Measurements from ENCODE around the gene SRL.

Gene SRL

DNA sequence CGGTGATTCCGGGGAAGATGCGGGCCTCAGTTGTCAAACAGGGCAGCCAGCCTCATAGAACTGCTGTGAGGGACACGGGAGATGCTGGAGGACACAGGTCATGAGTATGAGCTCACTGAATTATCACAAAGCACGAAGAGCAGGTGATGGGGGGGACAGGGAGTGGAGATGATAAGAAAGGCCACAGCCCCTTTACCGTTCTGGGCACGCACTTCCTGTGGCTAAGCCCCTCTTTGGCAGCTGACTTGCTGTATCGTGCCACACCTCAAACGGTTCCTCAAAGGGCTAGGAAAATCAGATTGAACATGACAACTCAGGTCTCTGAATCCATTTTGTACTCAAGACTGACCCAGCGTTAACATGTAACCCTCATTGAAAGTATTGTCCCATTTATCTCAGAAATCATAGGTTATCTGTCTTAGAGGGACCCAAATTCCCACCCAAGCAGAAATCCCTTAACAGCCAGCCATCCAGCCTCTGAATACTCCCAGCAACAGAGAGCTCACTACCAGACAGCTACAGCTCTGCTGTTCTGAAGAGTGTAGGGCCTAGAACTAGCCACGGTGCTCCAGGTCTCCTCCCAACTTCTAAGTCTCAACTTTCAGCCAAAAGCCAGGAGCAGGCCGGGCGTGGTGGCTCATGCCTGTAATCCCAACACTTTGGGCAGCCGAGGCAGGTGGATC, 5.0 kb upstream of the SRL start:
- TF ChIP-seq GATA3 (IDR thresholded peaks at IDR 0.05; ENCODE audit: low read depth, low read length) (no peak), GATA2 (IDR thresholded peaks at IDR 0.05; ENCODE audit: low read depth, low read length) (no peak)

DNA sequence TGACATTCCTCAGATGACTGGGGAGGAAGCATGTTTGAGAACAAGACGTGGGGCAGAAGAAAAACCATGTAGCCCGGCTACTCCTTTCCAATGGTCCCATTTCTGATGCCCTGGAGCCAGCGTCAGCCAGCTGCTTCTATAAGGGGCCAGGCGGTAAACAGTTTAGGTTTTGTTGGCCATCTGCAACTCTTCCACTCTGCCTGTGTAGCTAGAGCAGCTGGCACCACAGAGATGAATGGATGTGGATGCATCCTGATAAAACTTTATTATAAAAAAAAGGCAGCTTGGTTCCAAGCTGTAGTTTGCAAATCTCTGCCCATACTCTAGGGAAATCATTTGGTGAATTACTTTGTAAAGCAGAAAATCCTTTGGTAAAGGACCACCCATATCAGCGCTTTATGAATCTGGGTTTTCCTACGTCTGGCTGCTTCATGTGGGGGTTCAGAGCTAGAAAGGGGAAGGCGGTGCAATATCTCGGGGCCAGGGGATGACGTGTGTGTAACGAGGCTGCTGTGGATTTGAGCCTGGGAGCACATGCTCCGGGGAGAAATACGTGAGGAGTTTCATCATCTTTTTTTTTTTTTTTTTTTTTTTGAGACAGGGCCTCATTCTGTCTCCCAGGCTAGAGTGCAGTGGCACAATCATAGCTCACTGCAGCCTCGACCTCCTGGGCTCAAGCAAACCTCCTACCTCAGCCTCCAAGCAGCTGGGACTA, 3.4 kb upstream of the SRL start:
- TF ChIP-seq GATA2 (IDR thresholded peaks at IDR 0.05; ENCODE audit: low read depth, low read length), result no peak
- no peak for TF ChIP-seq GATA3 (IDR thresholded peaks at IDR 0.05; ENCODE audit: low read depth, low read length)

DNA sequence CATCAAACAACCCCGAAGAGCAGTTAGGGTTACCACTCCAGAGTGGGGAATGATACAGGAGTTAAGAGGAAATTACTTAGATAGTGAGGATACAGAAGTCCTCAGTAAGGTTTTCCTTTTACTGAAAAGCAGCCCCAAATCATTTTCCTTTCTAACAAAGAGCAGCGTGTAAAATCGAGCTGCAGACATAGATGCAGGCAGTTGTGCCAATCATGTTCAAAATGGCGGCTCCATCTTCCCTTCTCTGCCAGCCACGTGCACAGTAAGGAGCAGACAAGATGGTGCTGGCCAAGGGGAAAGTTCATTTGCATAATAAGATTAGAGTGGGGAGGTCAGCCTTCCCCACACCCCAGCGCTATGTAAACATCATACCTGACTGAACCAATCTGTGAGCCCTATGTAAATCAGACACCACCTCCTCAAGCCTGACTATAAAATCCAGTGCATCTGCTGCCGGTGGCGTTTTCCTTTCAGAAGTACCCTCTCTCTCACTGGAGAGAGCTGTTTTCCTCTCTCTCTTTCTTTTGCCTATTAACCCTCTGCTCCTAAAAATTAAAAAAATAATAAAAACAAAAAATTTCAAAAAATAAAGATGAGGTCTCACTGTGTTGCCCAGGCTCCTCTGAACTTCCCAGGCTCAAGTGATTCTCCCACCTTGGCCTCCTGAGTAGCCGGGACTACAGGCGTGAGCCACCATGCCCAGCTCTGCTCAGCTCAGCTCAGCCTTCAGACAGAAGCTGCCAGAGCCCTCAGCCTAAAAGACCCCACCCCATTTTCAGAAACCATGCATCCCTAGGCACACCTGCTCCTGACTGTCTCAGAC, 2.6 kb upstream of the SRL start:
- no peak for TF ChIP-seq GATA3 (IDR thresholded peaks at IDR 0.05; ENCODE audit: low read depth, low read length)
- no peak for TF ChIP-seq GATA2 (IDR thresholded peaks at IDR 0.05; ENCODE audit: low read depth, low read length)

DNA sequence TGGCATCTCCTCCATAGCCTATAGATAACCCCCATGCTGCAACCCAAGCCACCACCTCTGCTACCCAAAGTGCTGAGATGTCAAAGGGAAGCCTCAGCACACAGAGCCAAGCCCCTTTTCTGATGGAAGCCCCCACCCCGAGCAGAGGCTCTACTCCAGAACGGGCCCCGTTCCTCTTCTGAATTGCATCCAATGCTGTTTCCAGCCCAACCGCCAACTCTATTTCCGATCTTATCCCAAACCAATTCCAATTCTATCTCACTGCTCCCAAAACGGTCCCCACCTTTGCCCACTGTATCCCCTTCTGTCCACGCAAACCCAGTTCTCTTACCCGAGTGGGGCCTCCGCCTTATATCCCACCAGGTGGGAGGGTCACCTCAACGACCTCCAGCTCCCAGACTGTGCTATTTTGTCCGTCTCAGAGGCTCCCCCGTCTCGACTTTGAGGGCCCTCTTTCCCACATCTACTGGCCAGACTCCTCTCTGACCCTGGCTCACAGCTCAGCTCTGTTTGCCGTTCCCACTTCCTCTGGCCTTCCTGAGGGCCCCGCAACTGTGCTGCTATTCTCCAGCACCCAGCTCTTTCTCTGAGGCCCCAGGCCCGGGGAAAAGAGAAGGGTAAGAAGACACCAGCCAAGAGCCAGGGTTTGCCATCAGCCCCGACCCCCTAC, 487 bp downstream of the SRL start:
- TF ChIP-seq GATA3 (IDR thresholded peaks at IDR 0.05; ENCODE audit: low read depth, low read length) (no peak), GATA2 (IDR thresholded peaks at IDR 0.05; ENCODE audit: low read depth, low read length) (no peak)

DNA sequence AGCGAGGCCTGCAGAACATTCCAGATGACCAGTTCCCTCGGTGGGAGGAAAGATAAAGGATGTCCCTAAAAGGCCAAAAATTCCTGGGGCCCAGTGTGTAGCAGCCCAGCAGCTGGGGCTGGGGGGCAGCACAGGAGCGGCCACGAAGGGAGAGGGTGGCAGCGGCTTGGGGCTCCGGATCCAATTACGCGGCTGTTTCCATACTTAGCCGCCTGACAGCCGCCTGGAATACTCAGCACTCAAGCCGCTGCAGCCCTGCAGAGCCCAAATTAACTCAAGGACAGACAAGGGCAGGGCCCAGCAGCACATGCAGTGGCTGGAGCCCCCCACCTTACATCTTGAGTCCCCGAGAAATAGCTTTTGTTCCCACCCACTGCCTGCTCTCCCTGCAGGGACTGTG, 1.3 kb downstream of the SRL start:
- no peak for TF ChIP-seq GATA3 (IDR thresholded peaks at IDR 0.05; ENCODE audit: low read depth, low read length)
- TF ChIP-seq GATA2 (IDR thresholded peaks at IDR 0.05; ENCODE audit: low read depth, low read length), result no peak

DNA sequence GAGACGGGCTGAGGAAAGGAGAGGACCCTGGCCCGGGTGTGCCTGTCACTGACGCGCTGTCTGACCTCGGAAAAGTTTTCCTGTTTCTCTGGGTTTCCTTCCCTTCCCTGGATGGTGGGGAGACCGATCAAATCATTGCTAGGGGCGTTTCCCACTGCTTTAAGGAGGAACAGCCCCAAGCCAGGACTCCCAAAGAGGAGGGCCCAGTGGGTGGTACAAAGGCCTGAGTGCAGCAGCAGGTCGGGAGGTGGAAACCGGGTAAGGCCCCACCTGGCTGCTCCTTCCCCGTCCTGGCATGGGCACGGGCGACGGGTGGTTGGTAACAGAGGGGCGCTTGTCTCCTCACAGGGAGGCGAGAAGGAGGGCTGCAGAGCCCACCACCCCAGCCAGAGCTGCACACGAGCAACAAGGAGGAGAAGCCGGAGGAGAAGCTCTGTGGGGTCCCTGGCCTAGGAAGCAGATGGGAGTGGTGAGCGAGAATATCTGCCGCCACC, 2.2 kb downstream of the SRL start:
- no peak for TF ChIP-seq GATA2 (IDR thresholded peaks at IDR 0.05; ENCODE audit: low read depth, low read length)
- TF ChIP-seq GATA3 (IDR thresholded peaks at IDR 0.05; ENCODE audit: low read depth, low read length), result no peak

DNA sequence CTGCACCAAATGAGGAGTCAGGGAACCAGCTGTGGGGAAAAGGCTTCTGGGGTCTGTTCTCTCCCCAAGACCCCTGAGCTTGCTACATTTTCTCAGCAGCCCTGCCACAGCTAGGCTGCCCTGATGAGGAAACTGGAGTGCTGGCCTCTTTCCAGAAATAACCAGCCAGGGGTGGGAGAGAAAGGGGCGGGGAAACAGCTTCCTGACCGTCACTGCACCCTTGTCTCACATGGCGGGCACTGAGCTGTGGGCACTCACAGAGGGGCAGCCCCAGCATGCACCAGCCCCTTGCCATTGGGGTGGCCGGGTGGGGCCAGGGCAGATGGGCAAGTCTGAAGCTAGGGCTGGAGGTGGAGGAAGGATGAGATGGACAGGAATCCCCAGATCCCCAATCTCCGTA, 2.9 kb downstream of the SRL start:
- TF ChIP-seq GATA2 (IDR thresholded peaks at IDR 0.05; ENCODE audit: low read depth, low read length) (no peak), GATA3 (IDR thresholded peaks at IDR 0.05; ENCODE audit: low read depth, low read length) (no peak)

DNA sequence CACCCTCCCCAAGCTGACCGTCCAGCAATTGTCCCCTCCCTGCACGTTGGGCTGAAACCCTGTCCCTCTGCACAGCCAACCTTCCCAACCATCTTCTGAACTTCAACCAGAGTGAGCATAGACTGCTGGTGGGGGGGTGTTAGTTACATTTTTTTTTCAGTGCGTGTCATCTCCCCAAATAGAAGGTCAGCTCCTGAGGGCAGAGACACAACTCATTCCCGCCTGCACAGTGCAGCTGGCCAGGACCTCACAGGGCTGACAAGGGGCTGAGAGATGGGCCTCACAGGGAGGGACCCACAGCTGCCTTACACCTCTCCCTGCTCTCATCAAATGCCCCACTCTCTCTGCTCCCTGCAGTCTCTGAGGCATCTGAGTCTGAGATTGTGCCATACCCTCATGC, 8.4 kb downstream of the SRL start:
- no peak for TF ChIP-seq GATA3 (IDR thresholded peaks at IDR 0.05; ENCODE audit: low read depth, low read length)
- TF ChIP-seq GATA2 (IDR thresholded peaks at IDR 0.05; ENCODE audit: low read depth, low read length), result no peak

DNA sequence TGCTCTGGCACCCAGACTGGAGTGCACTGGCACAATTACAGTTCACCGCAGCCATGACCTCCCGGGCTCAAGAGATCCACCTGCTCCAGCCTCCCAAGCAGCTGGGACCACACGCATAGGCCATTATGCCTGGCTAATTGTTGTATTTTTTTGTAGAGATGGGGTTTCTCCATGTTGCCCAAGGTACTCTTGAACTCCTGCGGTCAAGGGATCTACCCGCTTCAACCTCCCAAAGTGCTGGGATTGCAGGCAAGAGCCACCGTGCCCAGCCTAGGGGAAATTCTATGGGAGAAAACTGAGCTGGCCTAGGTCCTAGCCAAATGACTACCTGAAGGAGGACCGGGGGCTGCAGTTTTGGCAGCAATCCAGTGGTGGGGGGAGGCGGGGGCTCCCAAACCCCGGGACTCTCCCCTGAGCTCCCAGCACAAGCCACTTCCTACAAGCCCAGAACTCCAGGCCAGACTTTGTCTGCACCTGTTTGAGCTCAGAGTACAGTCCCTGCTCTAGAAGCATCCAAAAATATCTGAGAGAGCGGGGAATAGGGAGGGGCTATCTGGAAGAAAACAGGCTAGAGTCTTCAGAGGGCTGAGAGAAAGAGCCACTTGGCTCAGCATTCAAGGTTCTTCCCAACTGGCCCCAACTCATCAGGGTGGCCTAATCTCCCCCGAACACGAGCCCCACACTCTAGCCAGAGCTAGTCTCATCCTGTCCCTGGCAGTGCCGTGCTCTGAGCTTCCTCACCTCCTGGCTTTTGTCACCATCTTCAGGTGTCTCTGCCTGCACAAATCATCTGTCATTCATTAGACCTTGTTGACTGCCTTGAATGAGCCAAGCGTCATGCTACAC, 9.1 kb downstream of the SRL start:
- TF ChIP-seq GATA2 (IDR thresholded peaks at IDR 0.05; ENCODE audit: low read depth, low read length), result no peak
- TF ChIP-seq GATA3 (IDR thresholded peaks at IDR 0.05; ENCODE audit: low read depth, low read length), result no peak

DNA sequence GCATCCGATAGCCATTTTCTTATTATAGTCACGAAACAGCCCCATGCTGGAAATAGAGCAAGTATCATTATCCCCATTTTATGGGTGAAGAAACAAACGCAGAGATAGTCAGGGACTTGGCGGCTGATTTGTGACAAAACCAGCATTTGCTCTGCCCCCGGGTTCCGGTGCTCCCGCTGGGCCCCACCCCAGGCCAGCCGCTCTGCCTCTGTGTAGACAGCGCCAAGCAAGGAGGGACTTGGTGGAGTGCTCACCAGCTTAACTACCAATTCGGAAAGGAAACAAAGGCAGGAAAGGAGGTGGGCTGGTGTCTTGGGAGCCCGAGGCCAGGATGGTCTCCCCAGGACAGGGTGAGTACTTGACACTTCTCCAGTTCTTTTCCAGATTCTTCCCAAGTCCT, 10.0 kb downstream of the SRL start:
- no peak for TF ChIP-seq GATA2 (IDR thresholded peaks at IDR 0.05; ENCODE audit: low read depth, low read length)
- no peak for TF ChIP-seq GATA3 (IDR thresholded peaks at IDR 0.05; ENCODE audit: low read depth, low read length)

DNA sequence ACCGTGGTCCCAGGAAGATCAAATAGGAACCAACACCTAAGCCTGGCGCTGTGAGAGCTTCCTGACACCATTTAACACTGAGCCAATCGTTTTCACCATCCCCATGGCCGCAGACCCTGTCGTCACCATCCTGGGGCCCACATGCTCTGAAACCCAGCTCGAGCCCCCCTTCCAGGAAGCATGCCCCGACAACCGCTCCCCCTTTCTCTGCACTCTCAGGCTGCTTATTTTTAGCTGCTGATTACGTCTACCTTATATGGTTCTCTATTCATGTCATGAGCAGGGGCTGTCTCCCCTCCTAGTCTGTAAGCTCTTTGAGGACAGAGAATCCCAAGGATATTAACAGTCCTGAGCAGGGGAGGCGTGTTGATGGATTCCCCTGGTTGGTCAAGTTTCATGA, 10.5 kb downstream of the SRL start:
- TF ChIP-seq GATA3 (IDR thresholded peaks at IDR 0.05; ENCODE audit: low read depth, low read length), result no peak

DNA sequence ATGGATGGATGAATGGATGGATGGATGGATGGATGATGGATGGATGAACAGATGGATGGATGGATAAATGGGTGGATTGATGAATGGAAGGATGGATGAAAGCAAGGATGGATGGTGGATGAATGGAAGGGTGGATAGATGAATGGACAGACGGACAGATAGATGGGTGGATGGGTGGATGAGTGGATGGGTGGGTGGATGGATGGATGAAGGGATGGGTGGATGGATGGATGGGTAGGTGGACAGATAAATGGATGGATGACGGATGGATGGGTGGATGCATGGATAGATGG, 14.9 kb downstream of the SRL start:
- TF ChIP-seq GATA2 (IDR thresholded peaks at IDR 0.05; ENCODE audit: low read depth, low read length) (no peak), GATA3 (IDR thresholded peaks at IDR 0.05; ENCODE audit: low read depth, low read length) (no peak)

DNA sequence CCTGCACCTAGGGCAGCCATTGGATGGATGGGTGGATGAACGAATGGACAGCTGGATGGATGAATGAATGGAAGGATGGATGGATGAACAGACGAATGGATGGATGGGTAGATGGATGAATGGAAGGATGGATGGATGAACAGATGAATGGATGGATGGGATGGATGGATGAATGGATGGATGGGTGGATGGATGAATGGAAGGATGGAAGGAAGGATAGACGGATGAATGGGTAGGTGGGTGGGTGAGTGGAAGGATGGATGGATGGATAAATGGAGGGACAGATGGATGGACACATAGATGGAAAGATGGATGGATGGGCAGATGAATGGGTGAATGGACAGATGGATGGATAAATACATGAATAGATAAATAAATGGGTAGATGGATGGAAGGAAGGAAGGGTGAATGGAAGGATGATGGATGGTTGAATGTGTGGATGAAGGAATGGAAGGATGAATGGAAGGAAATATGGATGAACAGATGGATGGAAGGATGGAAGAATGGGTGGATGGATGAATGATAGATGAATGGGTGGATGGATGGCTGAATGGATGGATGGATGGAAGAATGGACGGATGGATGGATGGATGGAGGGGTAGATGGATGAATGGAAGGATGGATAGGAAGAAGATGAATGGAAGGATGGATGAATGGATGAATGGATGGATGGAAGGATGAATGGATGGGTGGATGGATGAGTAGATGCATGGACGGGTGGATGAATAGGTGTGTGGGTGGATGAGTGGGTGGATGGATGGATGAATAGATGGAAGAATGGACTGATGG, 15.4 kb downstream of the SRL start:
- TF ChIP-seq GATA3 (IDR thresholded peaks at IDR 0.05; ENCODE audit: low read depth, low read length) (no peak), GATA2 (IDR thresholded peaks at IDR 0.05; ENCODE audit: low read depth, low read length) (no peak)

Data from SH-SY5Y (cell line).